Measurements from ENCODE around the gene SPAG9.

The SPAG9 gene

GRCh38 chr17:51017270-51017669, 103.4 kb downstream of the SPAG9 start:
- Histone ChIP-seq H3K27ac (no peak overlapping the region), H3K27me3 (replicated peaks) (no peaks in the 10 kb centered on the region), H3K36me3 (replicated peaks) (peaks cover 11% of the 10 kb centered on the region), H3K4me3 (ENCODE audit: low read depth, low read length) (no peak overlapping the region)
- DNase-seq = no peak
- TF ChIP-seq, protein P1, sequence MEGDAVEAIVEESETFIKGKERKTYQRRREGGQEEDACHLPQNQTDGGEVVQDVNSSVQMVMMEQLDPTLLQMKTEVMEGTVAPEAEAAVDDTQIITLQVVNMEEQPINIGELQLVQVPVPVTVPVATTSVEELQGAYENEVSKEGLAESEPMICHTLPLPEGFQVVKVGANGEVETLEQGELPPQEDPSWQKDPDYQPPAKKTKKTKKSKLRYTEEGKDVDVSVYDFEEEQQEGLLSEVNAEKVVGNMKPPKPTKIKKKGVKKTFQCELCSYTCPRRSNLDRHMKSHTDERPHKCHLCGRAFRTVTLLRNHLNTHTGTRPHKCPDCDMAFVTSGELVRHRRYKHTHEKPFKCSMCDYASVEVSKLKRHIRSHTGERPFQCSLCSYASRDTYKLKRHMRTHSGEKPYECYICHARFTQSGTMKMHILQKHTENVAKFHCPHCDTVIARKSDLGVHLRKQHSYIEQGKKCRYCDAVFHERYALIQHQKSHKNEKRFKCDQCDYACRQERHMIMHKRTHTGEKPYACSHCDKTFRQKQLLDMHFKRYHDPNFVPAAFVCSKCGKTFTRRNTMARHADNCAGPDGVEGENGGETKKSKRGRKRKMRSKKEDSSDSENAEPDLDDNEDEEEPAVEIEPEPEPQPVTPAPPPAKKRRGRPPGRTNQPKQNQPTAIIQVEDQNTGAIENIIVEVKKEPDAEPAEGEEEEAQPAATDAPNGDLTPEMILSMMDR (IDR thresholded peaks at IDR 0.05; ENCODE audit: low read depth, low read length, missing control alignments) = no peak
- in situ Hi-C loops (cut with HindIII; ENCODE audit: low pct_ligation_motif_present, low sequenced_read_pairs) = no loop called here

DNA sequence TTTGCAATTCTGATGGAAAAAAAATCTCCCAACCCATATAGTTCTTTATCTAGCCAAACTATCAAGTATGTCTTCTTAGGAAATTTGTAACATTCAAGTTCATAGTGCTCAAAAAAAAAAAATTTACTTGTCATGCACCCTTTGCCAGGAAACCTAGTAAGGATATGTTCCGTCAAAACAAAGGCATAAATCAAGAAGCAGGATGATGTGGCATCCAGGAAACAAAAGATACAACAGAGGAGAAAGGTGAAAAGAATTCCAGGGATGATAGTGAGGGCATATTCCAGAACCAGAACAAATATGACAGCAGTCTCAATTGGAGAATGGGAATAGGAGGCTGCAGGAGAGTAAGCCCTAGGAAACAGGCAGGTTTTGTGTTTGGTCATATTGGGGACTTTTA, 104.6 kb downstream of the SPAG9 start:
- Histone ChIP-seq H3K27me3 (replicated peaks) (no peaks in the 10 kb centered on the region), H3K36me3 (replicated peaks) (peaks cover 10% of the 10 kb centered on the region), H3K4me3 (ENCODE audit: low read depth, low read length) (no peak overlapping the region), H3K27ac (no peak overlapping the region)
- no peak for DNase-seq
- TF ChIP-seq, protein P1 (IDR thresholded peaks at IDR 0.05; ENCODE audit: low read depth, low read length, missing control alignments) = no peak
- in situ Hi-C loops (cut with HindIII; ENCODE audit: low pct_ligation_motif_present, low sequenced_read_pairs) = no loop called here

DNA sequence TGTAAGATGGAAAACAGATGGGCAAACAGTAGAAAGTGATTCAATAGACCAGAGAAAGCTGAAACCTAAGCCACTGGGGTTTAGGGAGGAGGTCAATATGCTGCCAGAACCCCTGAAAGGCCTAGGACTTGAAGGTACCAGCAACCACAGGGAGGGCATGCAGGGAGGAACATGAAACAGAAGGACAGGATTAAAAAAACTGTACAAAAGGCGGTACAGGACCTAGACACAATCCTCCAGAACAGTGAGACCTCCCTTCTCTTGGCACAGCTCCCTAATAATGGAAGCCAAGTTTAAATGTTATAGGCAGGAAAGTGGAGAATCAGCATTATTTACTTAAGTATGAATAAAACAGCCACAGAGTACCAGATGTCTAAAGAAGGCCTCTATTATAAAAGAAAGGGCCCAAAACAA, 105.5 kb downstream of the SPAG9 start:
- no peak for DNase-seq
- TF ChIP-seq, protein P1 (IDR thresholded peaks at IDR 0.05; ENCODE audit: low read depth, low read length, missing control alignments) = no peak
- peaks cover 8% of the 10 kb centered on the region for H3K36me3 ChIP-seq (replicated peaks)
- in situ Hi-C loops (cut with HindIII; ENCODE audit: low pct_ligation_motif_present, low sequenced_read_pairs) = no loop called here
- no peak overlapping the region for H3K27ac ChIP-seq
- no peaks in the 10 kb centered on the region for H3K27me3 ChIP-seq (replicated peaks)
- no peak overlapping the region for H3K4me3 ChIP-seq (ENCODE audit: low read depth, low read length)

GRCh38 chr17:51014129-51014528, 106.5 kb downstream of the SPAG9 start:
- H3K27me3 ChIP-seq (replicated peaks) = no peaks in the 10 kb centered on the region
- H3K36me3 ChIP-seq (replicated peaks) = peaks cover 8% of the 10 kb centered on the region
- in situ Hi-C loops (cut with HindIII; ENCODE audit: low pct_ligation_motif_present, low sequenced_read_pairs) = no loop called here
- no peak overlapping the region for H3K4me3 ChIP-seq (ENCODE audit: low read depth, low read length)
- TF ChIP-seq, protein P1 (IDR thresholded peaks at IDR 0.05; ENCODE audit: low read depth, low read length, missing control alignments) = no peak
- H3K27ac ChIP-seq = no peak overlapping the region
- DNase-seq = no peak

GRCh38 chr17:51013322-51013721, 107.3 kb downstream of the SPAG9 start:
- Histone ChIP-seq H3K4me3 (ENCODE audit: low read depth, low read length) (no peak overlapping the region), H3K36me3 (replicated peaks) (peaks cover 8% of the 10 kb centered on the region), H3K27ac (no peak overlapping the region), H3K27me3 (replicated peaks) (no peaks in the 10 kb centered on the region)
- no peak for DNase-seq
- TF ChIP-seq, protein P1 (IDR thresholded peaks at IDR 0.05; ENCODE audit: low read depth, low read length, missing control alignments) = no peak
- in situ Hi-C loops (cut with HindIII; ENCODE audit: low pct_ligation_motif_present, low sequenced_read_pairs) = no loop called here

- in situ Hi-C loops (cut with HindIII; ENCODE audit: low pct_ligation_motif_present, low sequenced_read_pairs) = no loop called here
- Histone ChIP-seq H3K27ac (no peak overlapping the region), H3K27me3 (replicated peaks) (no peaks in the 10 kb centered on the region), H3K4me3 (ENCODE audit: low read depth, low read length) (no peak overlapping the region), H3K36me3 (replicated peaks) (peaks cover 8% of the 10 kb centered on the region)
- TF ChIP-seq, protein P1 (IDR thresholded peaks at IDR 0.05; ENCODE audit: low read depth, low read length, missing control alignments) = no peak
- no peak for DNase-seq
Measured at GRCh38 chr17:51012538-51012937, 108.1 kb downstream of the SPAG9 start.

All from brain microvascular endothelial cell (primary cell).